Thoracic aorta (tissue), 2 donors: ENCODE results near the gene CDH20. TPM values are rescaled to one million over a fixed set of nuclear protein-coding genes. Genes with fewer than 3 reads are reported as not detected.

Source experiments
- ATAC-seq: fragments of 150-250 bp; one replicate; pipeline ENCODE4 v1.8.0; 2017; ENCODE audit warnings: low read depth; ENCODE audit not compliant: insufficient number of reproducible peaks, low FRiP score
- DNase-seq: peaks from one replicate; pipeline ENCODE4 v3.0.0-alpha.2; 2020; ENCODE audit warnings: low spot score
- H3K27ac ChIP-seq, 2 donors: fragments of 200-600 bp; sonication (generic); 1 replicate in 1 of 2; 2 replicates in 1 of 2; pipeline ENCODE4 v1.5.1; 2016; ENCODE audit warnings: mild to moderate bottlenecking in 2 of 2, moderate library complexity in 2 of 2
- H3K27me3 ChIP-seq: fragments of 200-600 bp; sonication (generic); replicated peaks from 2 replicates; pipeline ENCODE4 v1.6.0; 2016; ENCODE audit warnings: mild to moderate bottlenecking; ENCODE audit not compliant: insufficient read depth
- H3K36me3 ChIP-seq: fragments of 200-600 bp; sonication (generic); one replicate; pipeline ENCODE4 v1.5.1; 2016
- H3K4me1 ChIP-seq, 2 donors: fragments of 200-600 bp; sonication (generic); 1 replicate in 1 of 2; 2 replicates in 1 of 2; pipeline versions ENCODE4 v1.5.1 to v1.6.0; 2016; ENCODE audit warnings: low read depth in 2 of 2, mild to moderate bottlenecking in 1 of 2; ENCODE audit not compliant: control insufficient read depth in 1 of 2
- H3K4me3 ChIP-seq: fragments of 200-600 bp; sonication (generic); 2 replicates; pipeline ENCODE4 v1.5.1; 2016; ENCODE audit warnings: mild to moderate bottlenecking
- H3K9me3 ChIP-seq: fragments of 200-600 bp; sonication (generic); 2 replicates; pipeline ENCODE4 v1.5.1; 2016
- total RNA-seq, 2 donors: library from RNA; depleted of rRNA; stranded (reverse); fragments of >200 nt; gene quantifications; one replicate each; pipeline versions ENCODE4 v1.1.0 to v1.2.3, GENCODE V29; 2016
- TF ChIP-seq, protein P1 (sequence below): fragments of 200-600 bp; sonication (generic); IDR thresholded peaks from one replicate; pipeline ENCODE4 v1.5.1; 2019; ENCODE audit warnings: antibody characterized with exemption

Gene CDH20
- total RNA-seq, 2 donors from 2014 or later = 0.54 TPM; not detected in 1

DNA sequence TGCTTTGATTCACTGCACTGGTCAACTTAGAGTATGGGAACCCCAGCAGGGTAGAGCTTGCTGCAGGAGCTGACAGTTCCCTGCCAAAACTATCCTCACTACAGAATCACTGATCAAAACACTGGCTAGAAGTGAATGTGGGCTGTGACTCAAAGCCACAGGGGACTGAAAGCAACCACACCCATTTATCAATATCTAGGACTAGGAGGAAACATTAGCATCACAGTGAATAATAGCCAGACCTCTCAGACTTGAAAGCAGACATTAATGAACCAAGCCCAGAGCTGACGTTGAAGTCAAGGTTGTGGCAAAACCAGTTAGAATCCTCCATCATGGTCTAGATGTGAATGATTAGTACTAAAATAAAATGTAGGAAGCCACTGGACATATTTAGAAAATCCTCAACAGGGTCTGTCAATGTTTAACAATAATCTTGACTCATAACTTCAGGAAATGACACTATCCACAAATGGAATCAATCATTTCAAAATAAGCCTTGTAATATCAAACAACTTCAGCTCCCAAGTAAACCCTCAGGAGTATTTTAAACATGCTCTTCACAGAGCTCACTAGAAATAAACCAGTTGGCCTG is 131.4 kb downstream of the CDH20 start:
- DNase-seq = no peak
- no peak overlapping the region for H3K4me3 ChIP-seq
- H3K4me1 ChIP-seq = no peaks in the 10 kb centered on the region
- TF ChIP-seq, protein P1, sequence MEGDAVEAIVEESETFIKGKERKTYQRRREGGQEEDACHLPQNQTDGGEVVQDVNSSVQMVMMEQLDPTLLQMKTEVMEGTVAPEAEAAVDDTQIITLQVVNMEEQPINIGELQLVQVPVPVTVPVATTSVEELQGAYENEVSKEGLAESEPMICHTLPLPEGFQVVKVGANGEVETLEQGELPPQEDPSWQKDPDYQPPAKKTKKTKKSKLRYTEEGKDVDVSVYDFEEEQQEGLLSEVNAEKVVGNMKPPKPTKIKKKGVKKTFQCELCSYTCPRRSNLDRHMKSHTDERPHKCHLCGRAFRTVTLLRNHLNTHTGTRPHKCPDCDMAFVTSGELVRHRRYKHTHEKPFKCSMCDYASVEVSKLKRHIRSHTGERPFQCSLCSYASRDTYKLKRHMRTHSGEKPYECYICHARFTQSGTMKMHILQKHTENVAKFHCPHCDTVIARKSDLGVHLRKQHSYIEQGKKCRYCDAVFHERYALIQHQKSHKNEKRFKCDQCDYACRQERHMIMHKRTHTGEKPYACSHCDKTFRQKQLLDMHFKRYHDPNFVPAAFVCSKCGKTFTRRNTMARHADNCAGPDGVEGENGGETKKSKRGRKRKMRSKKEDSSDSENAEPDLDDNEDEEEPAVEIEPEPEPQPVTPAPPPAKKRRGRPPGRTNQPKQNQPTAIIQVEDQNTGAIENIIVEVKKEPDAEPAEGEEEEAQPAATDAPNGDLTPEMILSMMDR = no peak
- no peaks in the 10 kb centered on the region for H3K27me3 ChIP-seq
- no peak overlapping the region for H3K27ac ChIP-seq
- H3K9me3 ChIP-seq = no peaks in the 10 kb centered on the region
- ATAC-seq = no peak
- no peaks in the 10 kb centered on the region for H3K36me3 ChIP-seq

DNA sequence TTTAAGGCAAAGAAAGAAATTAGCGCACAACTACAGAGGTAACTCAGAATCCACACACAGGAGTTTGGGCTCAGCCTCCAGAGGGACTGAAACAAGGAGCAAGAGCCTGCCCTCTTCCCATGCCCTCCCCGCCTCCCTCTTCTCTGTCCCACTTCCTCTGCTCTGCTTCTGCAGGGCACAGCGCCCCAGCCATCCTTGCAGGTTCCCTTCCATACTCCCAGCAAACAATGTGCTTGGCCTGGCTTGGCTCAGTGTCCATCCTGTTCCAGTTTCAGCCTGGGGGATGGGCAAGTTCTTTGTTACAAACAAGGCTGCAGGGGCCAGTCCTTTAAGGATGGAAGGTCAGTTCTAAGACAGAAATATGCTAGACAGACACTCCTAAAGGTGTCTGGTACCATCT is 133.5 kb downstream of the CDH20 start:
- Histone ChIP-seq H3K4me3 (no peak overlapping the region), H3K27me3 (no peaks in the 10 kb centered on the region), H3K36me3 (no peaks in the 10 kb centered on the region), H3K4me1 (no peaks in the 10 kb centered on the region), H3K9me3 (no peaks in the 10 kb centered on the region), H3K27ac (no peak overlapping the region)
- TF ChIP-seq, protein P1 = no peak
- ATAC-seq (no peak), DNase-seq (no peak)

DNA sequence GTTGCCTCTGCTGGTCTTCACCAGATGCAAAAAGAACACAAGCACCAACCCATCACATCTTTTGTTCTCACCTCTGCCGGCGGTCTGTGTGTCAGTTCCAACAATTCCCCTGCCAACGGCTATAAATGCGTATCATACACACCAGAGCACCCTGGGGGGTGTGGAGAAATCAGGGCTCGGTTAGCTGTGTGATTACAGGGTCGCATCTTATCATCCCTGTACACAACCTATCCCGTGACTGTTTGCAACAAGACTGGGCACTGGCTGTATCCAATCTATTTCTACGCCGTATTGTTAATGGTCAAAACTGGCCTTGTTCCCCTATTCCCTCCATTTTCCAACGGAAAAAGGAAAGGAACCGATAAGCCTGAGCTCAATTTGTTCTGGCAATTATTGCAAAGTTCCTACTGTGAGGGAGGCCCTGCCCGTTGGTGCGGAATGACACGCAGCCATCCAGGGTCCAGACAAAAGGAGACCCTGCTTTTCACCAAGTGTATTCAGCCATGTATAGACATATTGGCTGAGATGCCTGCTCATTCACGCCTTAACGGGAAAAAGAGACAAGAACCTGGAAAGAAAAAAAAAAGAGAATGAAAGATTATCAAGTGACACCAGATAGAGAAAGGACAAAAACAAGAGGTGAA is 136.9 kb downstream of the CDH20 start:
- TF ChIP-seq, protein P1 = no peak
- Histone ChIP-seq H3K27ac (no peak overlapping the region), H3K27me3 (no peaks in the 10 kb centered on the region), H3K9me3 (no peaks in the 10 kb centered on the region), H3K4me3 (no peak overlapping the region), H3K36me3 (no peaks in the 10 kb centered on the region), H3K4me1 (no peaks in the 10 kb centered on the region)
- ATAC-seq (no peak), DNase-seq (no peak)

- TF ChIP-seq, protein P1 = no peak
- no peaks in the 10 kb centered on the region for H3K4me1 ChIP-seq
- no peak overlapping the region for H3K4me3 ChIP-seq
- DNase-seq (no peak), ATAC-seq (no peak)
- no peaks in the 10 kb centered on the region for H3K36me3 ChIP-seq
- H3K27me3 ChIP-seq = no peaks in the 10 kb centered on the region
- H3K27ac ChIP-seq = no peak overlapping the region
- H3K9me3 ChIP-seq = no peaks in the 10 kb centered on the region
Observed at GRCh38 chr18:61471541-61471940, 138.3 kb downstream of the CDH20 start.

GRCh38 chr18:61471942-61472341 is 138.7 kb downstream of the CDH20 start:
- Histone ChIP-seq H3K4me3 (no peak overlapping the region), H3K27ac (no peak overlapping the region), H3K9me3 (no peaks in the 10 kb centered on the region), H3K27me3 (no peaks in the 10 kb centered on the region), H3K36me3 (no peaks in the 10 kb centered on the region), H3K4me1 (no peaks in the 10 kb centered on the region)
- DNase-seq (no peak), ATAC-seq (no peak)
- TF ChIP-seq, protein P1 = no peak
